Esophagus squamous epithelium (tissue), 5 donors: ENCODE measurements around the gene ARHGEF12. TPM values are rescaled to one million over a fixed set of nuclear protein-coding genes. Genes with fewer than 3 reads are reported as not detected.

Experiments
- DNase-seq: peaks from one replicate; lab custom pipeline; 2025; lab: John Stamatoyannopoulos, UW
- H3K27ac ChIP-seq, 4 donors: fragments of 200-600 bp; sonication (generic); one replicate each; pipeline ENCODE4 v1.5.1; 2016 to 2019; ENCODE audit warnings: mild to moderate bottlenecking in 1 of 4
- H3K27me3 ChIP-seq, 4 donors: fragments of 200-600 bp; sonication (generic); 1 replicate in 3 of 4; 2 replicates in 1 of 4; pipeline versions ENCODE4 v1.5.1 to v1.6.0; 2017 to 2021; ENCODE audit warnings: antibody characterized with exemption in 1 of 4
- H3K36me3 ChIP-seq, 3 donors: fragments of 200-600 bp; sonication (generic); one replicate each; pipeline ENCODE4 v1.5.1; 2016 to 2019
- H3K4me1 ChIP-seq, 3 donors: fragments of 200-600 bp; sonication (generic); one replicate each; pipeline ENCODE4 v1.5.1; 2017 to 2019
- H3K4me3 ChIP-seq, 4 donors: fragments of 200-600 bp; sonication (generic); 1 replicate in 3 of 4; 2 replicates in 1 of 4; pipeline ENCODE4 v1.5.1; 2016 to 2019; ENCODE audit warnings: mild to moderate bottlenecking in 2 of 4, moderate library complexity in 1 of 4
- H3K9me3 ChIP-seq, 3 donors: fragments of 200-600 bp; sonication (generic); one replicate each; pipeline ENCODE4 v1.5.1; 2016 to 2019
- CTCF ChIP-seq, 6 experiments: fragments of 450-650 bp in 4 of 6; fragments of 200-600 bp in 2 of 6; sonication (generic) in 2 of 6; IDR thresholded peaks; one replicate each; pipeline ENCODE4 v1.5.1; 2016 to 2019; ENCODE audit warnings: antibody characterized with exemption in 6 of 6, mild to moderate bottlenecking in 4 of 6, moderate library complexity in 4 of 6
- POLR2A ChIP-seq, 4 donors: fragments of 450-650 bp; IDR thresholded peaks; one replicate each; pipeline ENCODE4 v1.6.1; 2017; ENCODE audit warnings: antibody characterized with exemption in 4 of 4, mild to moderate bottlenecking in 4 of 4, moderate library complexity in 3 of 4
- WGBS, 2 donors: methylation state at CpG; one replicate each; pipeline ENCODE4 v1.1.5; 2018; 5-methylcytosine and 5-hydroxymethylcytosine counted together
- intact Hi-C: fragments of 100-400 bp; cut with DNase I; formaldehyde crosslinking; loops from one replicate; pipeline ENCODE4 v1.15.0; 2022
- total RNA-seq, 4 donors: library from RNA; depleted of rRNA; stranded (reverse); fragments of >200 nt; gene quantifications; one replicate each; pipeline ENCODE4 v1.1.0, GENCODE V29; 2016
- donor health status: DM: yes; HTN: yes; CAD: no.

ARHGEF12 gene
- total RNA-seq, 4 donors from 2014 or later: 57.4 to 106 (median 70.7) TPM

- 81 to 82% methylated on average over 7 to 10 of the region's 10 CpGs for WGBS, 2 donors
- Histone ChIP-seq H3K4me1 (peaks cover 0 to 11% (median 5%) of the 10 kb centered on the region in 3 donors), H3K27me3 (peaks cover 0 to 63% (median 0%) of the 10 kb centered on the region in 4 donors), H3K36me3 (no peaks in the 10 kb centered on the region), H3K4me3 (no peak overlapping the region), H3K27ac (no peak overlapping the region), H3K9me3 (no peaks in the 10 kb centered on the region)
- TF ChIP-seq CTCF (IDR thresholded peaks at IDR 0.05): no peak
- DNase-seq: no peak
- intact Hi-C loops: loop anchor here (10.0 kb wide), 1 partner anchor 279 kb away; no protein-coding TSS in a partner anchor
Observed at GRCh38 chr11:120526241-120526640, 190.0 kb downstream of the ARHGEF12 start.

GRCh38 chr11:120527111-120527761 is 191.0 kb downstream of the ARHGEF12 start:
- H3K27ac ChIP-seq: no peak overlapping the region
- H3K9me3 ChIP-seq: no peaks in the 10 kb centered on the region
- peaks cover 0 to 73% (median 0%) of the 10 kb centered on the region in 4 donors for H3K27me3 ChIP-seq
- WGBS, 2 donors: 12 to 29% methylated on average over 8 of the region's 16 CpGs
- no peak for DNase-seq
- H3K4me1 ChIP-seq: peaks cover 0 to 13% (median 5%) of the 10 kb centered on the region in 3 donors
- intact Hi-C loops: loop anchor here (10.0 kb wide), 1 partner anchor 278 kb away; no protein-coding TSS in a partner anchor
- TF ChIP-seq POLR2A (IDR thresholded peaks at IDR 0.05): no peak
- TF ChIP-seq CTCF (IDR thresholded peaks at IDR 0.05): no peak
- H3K4me3 ChIP-seq: no peak overlapping the region
- no peaks in the 10 kb centered on the region for H3K36me3 ChIP-seq

GRCh38 chr11:120528749-120529148 is 192.5 kb downstream of the ARHGEF12 start:
- Histone ChIP-seq H3K9me3 (no peaks in the 10 kb centered on the region), H3K27ac (no peak overlapping the region), H3K36me3 (no peaks in the 10 kb centered on the region), H3K27me3 (peaks cover 0 to 66% (median 0%) of the 10 kb centered on the region in 4 donors), H3K4me3 (no peak overlapping the region), H3K4me1 (peaks cover 0 to 21% (median 5%) of the 10 kb centered on the region in 3 donors)
- no peak for TF ChIP-seq CTCF (IDR thresholded peaks at IDR 0.05)
- TF ChIP-seq POLR2A (IDR thresholded peaks at IDR 0.05): no peak
- 82 to 88% methylated on average over 4 of the region's 4 CpGs for WGBS, 2 donors
- no peak for DNase-seq
- intact Hi-C loops: loop anchor here (10.0 kb wide), 1 partner anchor 276 kb away; no protein-coding TSS in a partner anchor

- Histone ChIP-seq H3K4me1 (peaks cover 0 to 21% (median 5%) of the 10 kb centered on the region in 3 donors), H3K36me3 (no peaks in the 10 kb centered on the region), H3K27me3 (peaks cover 0 to 63% (median 0%) of the 10 kb centered on the region in 4 donors), H3K4me3 (no peak overlapping the region), H3K9me3 (no peaks in the 10 kb centered on the region), H3K27ac (no peak overlapping the region)
- TF ChIP-seq CTCF (IDR thresholded peaks at IDR 0.05): no peak
- TF ChIP-seq POLR2A (IDR thresholded peaks at IDR 0.05): no peak
- intact Hi-C loops: loop anchor here (10.0 kb wide), 1 partner anchor 276 kb away; no protein-coding TSS in a partner anchor
- no peak for DNase-seq
- 83 to 90% methylated on average over 5 to 7 of the region's 7 CpGs for WGBS, 2 donors
Observed at GRCh38 chr11:120529214-120529613, 193.0 kb downstream of the ARHGEF12 start.

- no peak for DNase-seq
- no peak overlapping the region for H3K4me3 ChIP-seq
- peaks cover 0 to 64% (median 0%) of the 10 kb centered on the region in 4 donors for H3K27me3 ChIP-seq
- intact Hi-C loops: loop anchor here (10.0 kb wide), 1 partner anchor 275 kb away; no protein-coding TSS in a partner anchor
- no peak overlapping the region for H3K27ac ChIP-seq
- TF ChIP-seq POLR2A (IDR thresholded peaks at IDR 0.05) (no peak), CTCF (IDR thresholded peaks at IDR 0.05) (no peak)
- peaks cover 0 to 21% (median 5%) of the 10 kb centered on the region in 3 donors for H3K4me1 ChIP-seq
- H3K36me3 ChIP-seq: no peaks in the 10 kb centered on the region
- H3K9me3 ChIP-seq: no peaks in the 10 kb centered on the region
- WGBS, 2 donors: 72 to 76% methylated on average over 5 to 6 of the region's 6 CpGs
Observed at GRCh38 chr11:120529911-120530310, 193.7 kb downstream of the ARHGEF12 start.
